Esophagus muscularis mucosa (tissue), 4 donors: ENCODE results near the gene ZSCAN2. TPM values are rescaled to one million over a fixed set of nuclear protein-coding genes. Genes with fewer than 3 reads are reported as not detected.

Experiments used
- DNase-seq: peaks from one replicate; pipeline ENCODE4 v3.0.0-alpha.2; 2017; ENCODE audit errors: extremely low spot score
- H3K27ac ChIP-seq, 4 donors: fragments of 200-600 bp; sonication (generic); replicated peaks in 1 of 4; 1 replicate in 3 of 4; 2 replicates in 1 of 4; pipeline ENCODE4 v1.5.1; 2016 to 2019; ENCODE audit warnings: mild to moderate bottlenecking in 1 of 4
- H3K27me3 ChIP-seq, 4 donors: fragments of 200-600 bp; sonication (generic); one replicate each; pipeline versions ENCODE4 v1.5.1 to v1.6.0; 2016 to 2019
- H3K36me3 ChIP-seq, 4 donors: fragments of 200-600 bp; sonication (generic); one replicate each; pipeline ENCODE4 v1.5.1; 2016 to 2019
- H3K4me1 ChIP-seq, 4 donors: fragments of 200-600 bp; sonication (generic); one replicate each; pipeline ENCODE4 v1.5.1; 2016 to 2019
- H3K4me3 ChIP-seq, 4 donors: fragments of 200-600 bp; sonication (generic); 1 replicate in 2 of 4; 2 replicates in 2 of 4; pipeline ENCODE4 v1.5.1; 2016 to 2019; ENCODE audit warnings: mild to moderate bottlenecking in 4 of 4, moderate library complexity in 1 of 4
- H3K9me3 ChIP-seq, 4 donors: fragments of 200-600 bp; sonication (generic); 1 replicate in 3 of 4; 2 replicates in 1 of 4; pipeline ENCODE4 v1.5.1; 2016 to 2019
- CTCF ChIP-seq, 3 experiments: fragments of 200-600 bp in 2 of 3; fragments of 450-650 bp in 1 of 3; sonication (generic) in 2 of 3; IDR thresholded peaks; one replicate each; pipeline ENCODE4 v1.5.1; 2017 to 2019; ENCODE audit warnings: antibody characterized with exemption in 3 of 3, mild to moderate bottlenecking in 2 of 3, moderate library complexity in 1 of 3
- EP300 ChIP-seq: sonication (generic); formaldehyde crosslinking; IDR thresholded peaks from one replicate; pipeline ENCODE4 v1.6.1; 2017; ENCODE audit warnings: antibody characterized with exemption
- POLR2A ChIP-seq: fragments of 450-650 bp; IDR thresholded peaks from one replicate; pipeline ENCODE4 v1.6.1; 2017; ENCODE audit warnings: antibody characterized with exemption, moderate library complexity, mild to moderate bottlenecking, low read depth
- POLR2AphosphoS5 ChIP-seq, 2 donors: sonication (generic); formaldehyde crosslinking; IDR thresholded peaks; one replicate each; pipeline ENCODE4 v1.6.1; 2017; ENCODE audit warnings: antibody characterized with exemption in 2 of 2
- WGBS: methylation state at CpG from one replicate; pipeline ENCODE4 v1.1.5; 2018; 5-methylcytosine and 5-hydroxymethylcytosine counted together
- intact Hi-C: fragments of 100-400 bp; cut with DNase I; formaldehyde crosslinking; loops from one replicate; pipeline ENCODE4 v1.15.1; 2023
- total RNA-seq, 4 donors: library from RNA; depleted of rRNA; stranded (reverse); fragments of >200 nt; gene quantifications; one replicate each; pipeline versions ENCODE4 v1.1.0 to v1.2.1, GENCODE V29; 2016

The ZSCAN2 gene
- total RNA-seq, 4 donors from 2014 or later = 4.6 to 9.5 (median 7.7) TPM

DNA sequence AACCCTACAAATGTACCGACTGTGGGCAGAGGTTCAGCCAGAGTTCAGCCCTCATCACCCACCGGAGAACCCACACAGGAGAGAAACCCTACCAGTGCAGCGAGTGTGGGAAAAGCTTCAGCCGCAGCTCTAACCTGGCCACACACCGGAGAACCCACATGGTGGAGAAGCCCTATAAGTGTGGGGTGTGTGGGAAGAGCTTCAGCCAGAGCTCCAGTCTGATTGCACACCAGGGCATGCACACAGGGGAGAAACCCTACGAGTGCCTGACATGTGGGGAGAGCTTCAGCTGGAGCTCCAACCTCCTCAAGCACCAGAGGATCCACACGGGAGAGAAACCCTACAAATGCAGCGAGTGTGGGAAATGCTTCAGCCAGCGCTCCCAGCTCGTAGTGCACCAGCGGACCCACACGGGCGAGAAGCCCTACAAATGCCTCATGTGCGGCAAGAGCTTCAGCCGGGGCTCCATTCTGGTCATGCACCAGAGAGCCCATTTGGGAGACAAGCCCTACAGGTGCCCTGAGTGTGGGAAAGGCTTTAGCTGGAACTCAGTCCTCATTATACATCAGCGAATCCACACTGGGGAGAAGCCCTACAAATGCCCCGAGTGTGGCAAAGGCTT is 20.7 kb downstream of the ZSCAN2 start:
- 93% methylated on average over 14 of the region's 17 CpGs for WGBS
- no peaks in the 10 kb centered on the region for H3K27me3 ChIP-seq
- TF ChIP-seq POLR2AphosphoS5 (IDR thresholded peaks at IDR 0.05) (no peak), POLR2A (no peak), CTCF (IDR thresholded peaks at IDR 0.05) (no peak), EP300 (no peak)
- no peak overlapping the region for H3K4me3 ChIP-seq
- peaks cover 2 to 8% (median 4%) of the 10 kb centered on the region in 4 donors for H3K4me1 ChIP-seq
- H3K9me3 ChIP-seq = peaks cover 0 to 17% (median 14%) of the 10 kb centered on the region in 4 donors
- peaks cover 16 to 42% (median 26%) of the 10 kb centered on the region in 4 donors for H3K36me3 ChIP-seq
- H3K27ac ChIP-seq = no peak overlapping the region
- intact Hi-C loops = no loop called here
- DNase-seq = no peak

GRCh38 chr15:84624359-84624758 is 23.6 kb downstream of the ZSCAN2 start:
- no peaks in the 10 kb centered on the region for H3K27me3 ChIP-seq
- H3K4me1 ChIP-seq = no peaks in the 10 kb centered on the region
- 86% methylated on average over 6 of the region's 7 CpGs for WGBS
- no peak overlapping the region for H3K27ac ChIP-seq
- peaks cover 0 to 17% (median 14%) of the 10 kb centered on the region in 4 donors for H3K9me3 ChIP-seq
- H3K36me3 ChIP-seq = peaks cover 16 to 47% (median 26%) of the 10 kb centered on the region in 4 donors
- intact Hi-C loops = no loop called here
- DNase-seq = no peak
- no peak for TF ChIP-seq POLR2A
- TF ChIP-seq POLR2AphosphoS5 (IDR thresholded peaks at IDR 0.05) = no peak
- no peak for TF ChIP-seq EP300
- TF ChIP-seq CTCF (IDR thresholded peaks at IDR 0.05) = no peak
- H3K4me3 ChIP-seq = no peak overlapping the region

GRCh38 chr15:84625123-84625522 is 24.3 kb downstream of the ZSCAN2 start:
- intact Hi-C loops = no loop called here
- Histone ChIP-seq H3K27me3 (no peaks in the 10 kb centered on the region), H3K36me3 (peaks cover 16 to 47% (median 26%) of the 10 kb centered on the region in 4 donors), H3K9me3 (peaks cover 0 to 17% (median 14%) of the 10 kb centered on the region in 4 donors), H3K27ac (no peak overlapping the region), H3K4me3 (no peak overlapping the region), H3K4me1 (peaks cover 0 to 3% (median 2%) of the 10 kb centered on the region in 4 donors)
- TF ChIP-seq EP300 = no peak
- no peak for TF ChIP-seq POLR2A
- no peak for TF ChIP-seq POLR2AphosphoS5 (IDR thresholded peaks at IDR 0.05)
- no peak for TF ChIP-seq CTCF (IDR thresholded peaks at IDR 0.05)
- 88% methylated on average over 2 of the region's 2 CpGs for WGBS
- DNase-seq = no peak

DNA sequence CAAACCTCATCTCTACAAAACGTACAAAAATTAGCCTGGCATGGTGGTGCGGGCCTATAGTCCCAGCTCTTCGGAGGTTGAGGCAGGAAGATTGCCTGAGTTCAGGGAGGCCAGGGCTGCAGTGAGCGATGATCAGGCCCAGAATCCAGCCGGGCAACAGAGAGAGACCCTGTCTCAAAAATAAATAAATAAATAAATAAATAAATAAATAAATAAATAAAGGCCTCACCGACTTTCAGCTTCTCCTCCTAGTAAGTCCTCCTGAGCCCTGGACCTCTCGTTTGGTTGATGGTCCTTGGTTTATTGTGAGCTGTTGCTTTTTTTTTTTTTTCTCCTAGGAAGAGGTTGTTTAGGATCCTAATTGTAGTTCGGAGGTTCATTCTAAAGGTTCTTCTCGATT is 28.2 kb downstream of the ZSCAN2 start:
- TF ChIP-seq POLR2A = no peak
- intact Hi-C loops = no loop called here
- DNase-seq = no peak
- 87% methylated on average over 9 of the region's 9 CpGs for WGBS
- Histone ChIP-seq H3K4me3 (no peak overlapping the region), H3K4me1 (peaks cover 20 to 31% (median 27%) of the 10 kb centered on the region in 4 donors), H3K27ac (no peak overlapping the region), H3K9me3 (no peaks in the 10 kb centered on the region), H3K27me3 (no peaks in the 10 kb centered on the region), H3K36me3 (peaks cover 0 to 12% (median 0%) of the 10 kb centered on the region in 4 donors)

GRCh38 chr15:84631706-84632272 is 31.0 kb downstream of the ZSCAN2 start:
- H3K4me1 ChIP-seq = peaks cover 34 to 53% (median 48%) of the 10 kb centered on the region in 4 donors
- WGBS = 50% methylated on average over 7 of the region's 7 CpGs
- H3K9me3 ChIP-seq = no peaks in the 10 kb centered on the region
- H3K27me3 ChIP-seq = no peaks in the 10 kb centered on the region
- peak overlapping the region; percentile 66 to 81 (median 76) for H3K4me3 ChIP-seq
- intact Hi-C loops = no loop called here
- no peak for TF ChIP-seq EP300
- TF ChIP-seq CTCF (IDR thresholded peaks at IDR 0.05) = no peak
- TF ChIP-seq POLR2AphosphoS5 (IDR thresholded peaks at IDR 0.05) = no peak
- no peak for TF ChIP-seq POLR2A
- peak overlapping the region; percentile 90 to 97 (median 94) for H3K27ac ChIP-seq
- no peak for DNase-seq
- peaks cover 0 to 14% (median 5%) of the 10 kb centered on the region in 4 donors for H3K36me3 ChIP-seq
